T-cell (primary cell): ENCODE results near the gene NRXN2. TPM values are rescaled to one million over a fixed set of nuclear protein-coding genes. Genes with fewer than 3 reads are reported as not detected.

Experiments
- ATAC-seq, 4 experiments: fragments of 200-7000 bp in 3 of 4; fragments of 150-1000 bp in 1 of 4; cut with Tn5 transposase; replicated peaks in 1 of 4; 1 replicate in 3 of 4; 2 replicates in 1 of 4; pipeline ENCODE4 v1.10.0; 2021; ENCODE audit warnings: moderate library complexity in 3 of 4, mild to moderate bottlenecking in 2 of 4, moderate number of reproducible peaks in 1 of 4
- CTCF ChIA-PET, 2 donors: fragments of 300-600 bp; sonication (Branson Sonifier 250); formaldehyde crosslinking; loops; one replicate each; lab custom pipeline; 2022; ENCODE audit warnings: antibody characterized with exemption in 2 of 2; lab: Charles Lee
- POLR2A ChIA-PET, 2 donors: fragments of 300-600 bp; sonication (Branson Sonifier 250); formaldehyde crosslinking; loops; one replicate each; lab custom pipeline; 2022; ENCODE audit warnings: antibody characterized with exemption in 2 of 2; lab: Charles Lee
- DNase-seq, 35 experiments: peaks; one replicate each; pipeline versions ENCODE4 v3.0.0 to v3.0.0-alpha.2; 2013 to 2023
- H3K27ac ChIP-seq: one replicate; pipeline ENCODE4 v1.5.1; 2013; ENCODE audit warnings: low read length
- H3K27me3 ChIP-seq, 2 experiments: replicated peaks in 1 of 2; 1 replicate in 1 of 2; 2 replicates in 1 of 2; pipeline versions ENCODE4 v1.6.1 to v1.7.0; 2013; ENCODE audit warnings: low read length in 1 of 2, mixed read lengths in 1 of 2; ENCODE audit not compliant: control insufficient read depth in 2 of 2, insufficient read depth in 2 of 2; ENCODE audit errors: extremely low read depth in 1 of 2
- H3K36me3 ChIP-seq, 2 donors: 1 replicate in 1 of 2; 2 replicates in 1 of 2; pipeline versions ENCODE4 v1.6.1 to v1.7.0; 2013; ENCODE audit warnings: low read length in 1 of 2; ENCODE audit not compliant: control insufficient read depth in 2 of 2, insufficient read depth in 1 of 2; ENCODE audit errors: extremely low read depth in 1 of 2
- H3K4me1 ChIP-seq, 2 experiments: 1 replicate in 1 of 2; 2 replicates in 1 of 2; pipeline versions ENCODE4 v1.6.1 to v1.7.0; 2013; ENCODE audit warnings: low read length in 2 of 2, mixed read lengths in 1 of 2; ENCODE audit not compliant: insufficient read depth in 2 of 2, control insufficient read depth in 1 of 2; ENCODE audit errors: extremely low read depth in 1 of 2
- H3K4me3 ChIP-seq, 2 donors: 1 replicate in 1 of 2; 2 replicates in 1 of 2; pipeline versions ENCODE4 v1.5.1 to v1.7.0; 2013; ENCODE audit warnings: mild to moderate bottlenecking in 2 of 2, low read length in 1 of 2, moderate library complexity in 1 of 2; ENCODE audit not compliant: control insufficient read depth in 1 of 2; ENCODE audit errors: extremely low read depth in 1 of 2
- H3K9me3 ChIP-seq: 2 replicates; pipeline ENCODE4 v1.7.0; 2013
- H3K27ac Mint-ChIP-seq, 2 donors: one replicate each; pipeline ENCODE4 v1.8.0; 2020 to 2021; ENCODE audit warnings: mild to moderate bottlenecking in 2 of 2, mixed read lengths in 2 of 2
- H3K27me3 Mint-ChIP-seq, 2 donors: one replicate each; pipeline ENCODE4 v1.8.0; 2021 to 2022; ENCODE audit warnings: mixed read lengths in 2 of 2
- H3K36me3 Mint-ChIP-seq: one replicate; pipeline ENCODE4 v1.8.0; 2021; ENCODE audit warnings: mixed read lengths
- H3K4me1 Mint-ChIP-seq, 3 donors: one replicate each; pipeline ENCODE4 v1.8.0; 2020 to 2022; ENCODE audit warnings: mixed read lengths in 3 of 3, mild to moderate bottlenecking in 1 of 3
- H3K4me3 Mint-ChIP-seq, 3 donors: one replicate each; pipeline ENCODE4 v1.8.0; 2020 to 2022; ENCODE audit warnings: mild to moderate bottlenecking in 3 of 3, mixed read lengths in 3 of 3, moderate library complexity in 3 of 3
- H3K9me3 Mint-ChIP-seq, 3 donors: one replicate each; pipeline ENCODE4 v1.8.0; 2020 to 2022; ENCODE audit warnings: mixed read lengths in 3 of 3
- WGBS: methylation state at CpG from one replicate; pipeline ENCODE4 v1.1.5; 2013; ENCODE audit warnings: missing lambda C conversion rate; ENCODE audit not compliant: insufficient coverage; 5-methylcytosine and 5-hydroxymethylcytosine counted together
- total RNA-seq, 35 experiments: library from RNA in 6 of 35; stranded (reverse) in 6 of 35; fragments of 120-200 nt in 1 of 35; gene quantifications; one replicate each; pipeline versions ENCODE4 v1.2.1 to v1.2.4 and lab custom pipeline; 2013 to 2026

NRXN2 gene
- total RNA-seq, 5 donors from 2014 or later (not counting 1 experiment from before 2014, with no cell fraction given), result 0.43 to 0.70 (median 0.47) TPM; not detected in 2

GRCh38 chr11:64768300-64768694, 45.3 kb upstream of the NRXN2 start:
- H3K27ac Mint-ChIP-seq, result peak overlapping the region; percentile 93 to 94
- Histone ChIP-seq H3K27me3 (no peaks in the 10 kb centered on the region), H3K27ac (peak overlapping the region; percentile 60), H3K4me3 (no peak overlapping the region), H3K36me3 (peaks cover 8 to 87% of the 10 kb centered on the region in 2 donors), H3K4me1 (peaks cover 57 to 87% of the 10 kb centered on the region in 2 experiments), H3K9me3 (no peaks in the 10 kb centered on the region)
- DNase-seq (no peak), ATAC-seq (no peak)
- peaks cover 81% of the 10 kb centered on the region for H3K36me3 Mint-ChIP-seq
- H3K9me3 Mint-ChIP-seq, result no peaks in the 10 kb centered on the region
- H3K4me3 Mint-ChIP-seq, result peak overlapping the region in 1 of 3 donors; percentile 86
- POLR2A ChIA-PET, result interaction anchor here (0.6 to 0.9 kb wide), 5 partner anchors 8 to 1851 kb away, joined by 3 to 6 read pairs (median 3); partner anchors contain the start of gene SF1 (in 1 of the 2)
- CTCF ChIA-PET, result interaction anchor here in 1 of 2 donors (1.3 kb wide), 1 partner anchor 10 kb away, joined by 4 read pairs; the partner anchor contains the start of gene SF1
- 80% methylated on average over 2 of the region's 6 CpGs for WGBS
- peaks cover 90 to 95% (median 93%) of the 10 kb centered on the region in 3 donors for H3K4me1 Mint-ChIP-seq
- no peaks in the 10 kb centered on the region for H3K27me3 Mint-ChIP-seq

- peak overlapping the region; percentile 47 to 86 (median 47) for H3K4me3 Mint-ChIP-seq
- Histone ChIP-seq H3K9me3 (no peaks in the 10 kb centered on the region), H3K36me3 (peaks cover 8 to 84% of the 10 kb centered on the region in 2 donors), H3K4me3 (peak overlapping the region in 1 of 2 donors; percentile 3), H3K27ac (peak overlapping the region; percentile 60), H3K27me3 (no peaks in the 10 kb centered on the region), H3K4me1 (peaks cover 57 to 87% of the 10 kb centered on the region in 2 experiments)
- H3K36me3 Mint-ChIP-seq, result peaks cover 81% of the 10 kb centered on the region
- peaks cover 90 to 95% (median 93%) of the 10 kb centered on the region in 3 donors for H3K4me1 Mint-ChIP-seq
- DNase-seq, result peak; percentile 57 to 89 (median 79)
- ChIA-PET CTCF (interaction anchor here in 1 of 2 donors (1.3 kb wide), 1 partner anchor 11 kb away, joined by 4 read pairs; the partner anchor contains the start of gene SF1), POLR2A (interaction anchor here (0.6 to 0.9 kb wide), 5 partner anchors 9 to 1852 kb away, joined by 3 to 6 read pairs (median 3); partner anchors contain the start of gene SF1 (in 1 of the 2))
- ATAC-seq, result peak; percentile 22 to 25 (median 24)
- H3K9me3 Mint-ChIP-seq, result no peaks in the 10 kb centered on the region
- WGBS, result 9% methylated on average over 9 of the region's 19 CpGs
- no peaks in the 10 kb centered on the region for H3K27me3 Mint-ChIP-seq
- H3K27ac Mint-ChIP-seq, result peak overlapping the region; percentile 93 to 94
These were observed 44.6 kb upstream of the NRXN2 start for GRCh38 chr11:64767344-64768299.

- Mint-ChIP-seq H3K4me1 (peaks cover 90 to 95% (median 93%) of the 10 kb centered on the region in 3 donors), H3K27ac (peak overlapping the region; percentile 93 to 94), H3K36me3 (peaks cover 80% of the 10 kb centered on the region), H3K4me3 (peak overlapping the region in 1 of 3 donors; percentile 86), H3K9me3 (no peaks in the 10 kb centered on the region), H3K27me3 (no peaks in the 10 kb centered on the region)
- DNase-seq (no peak), ATAC-seq (no peak)
- H3K36me3 ChIP-seq, result peaks cover 8 to 83% of the 10 kb centered on the region in 2 donors
- ChIA-PET POLR2A (no interaction called here), CTCF (no interaction called here)
- H3K4me1 ChIP-seq, result peaks cover 56 to 91% of the 10 kb centered on the region in 2 experiments
- WGBS, result 93% methylated on average over 4 of the region's 11 CpGs
- H3K4me3 ChIP-seq, result no peak overlapping the region
- no peaks in the 10 kb centered on the region for H3K9me3 ChIP-seq
- peak overlapping the region; percentile 60 for H3K27ac ChIP-seq
- H3K27me3 ChIP-seq, result no peaks in the 10 kb centered on the region
These were observed 43.9 kb upstream of the NRXN2 start for GRCh38 chr11:64766881-64767280.

- Mint-ChIP-seq H3K4me3 (peak overlapping the region in 2 of 3 donors; percentile 37 to 86), H3K27me3 (no peaks in the 10 kb centered on the region), H3K9me3 (no peaks in the 10 kb centered on the region), H3K36me3 (peaks cover 72% of the 10 kb centered on the region), H3K4me1 (peaks cover 90 to 95% (median 92%) of the 10 kb centered on the region in 3 donors), H3K27ac (peak overlapping the region; percentile 88 to 97)
- 82% methylated on average over 11 of the region's 42 CpGs for WGBS
- Histone ChIP-seq H3K9me3 (no peaks in the 10 kb centered on the region), H3K4me1 (peaks cover 58 to 96% of the 10 kb centered on the region in 2 experiments), H3K36me3 (peaks cover 11 to 79% of the 10 kb centered on the region in 2 donors), H3K27me3 (no peaks in the 10 kb centered on the region), H3K4me3 (no peak overlapping the region), H3K27ac (no peak overlapping the region)
- no peak for DNase-seq
- POLR2A ChIA-PET, result interaction anchor here in 1 of 2 donors (0.6 to 1.5 kb wide), 2 partner anchors 9 to 19 kb away, joined by 4 to 12 read pairs; no protein-coding TSS in a partner anchor
- CTCF ChIA-PET, result interaction anchor here in 1 of 2 donors (0.9 kb wide), 1 partner anchor 10 kb away, joined by 4 read pairs; no protein-coding TSS in a partner anchor
- ATAC-seq, result no peak
These were observed 43.1 kb upstream of the NRXN2 start for GRCh38 chr11:64765851-64766665.

GRCh38 chr11:64765291-64765850, 42.4 kb upstream of the NRXN2 start:
- Mint-ChIP-seq H3K9me3 (no peaks in the 10 kb centered on the region), H3K36me3 (peaks cover 65% of the 10 kb centered on the region), H3K4me3 (peak overlapping the region; percentile 70 to 86 (median 76)), H3K27ac (peak overlapping the region; percentile 88 to 97), H3K27me3 (no peaks in the 10 kb centered on the region), H3K4me1 (peaks cover 90 to 95% (median 92%) of the 10 kb centered on the region in 3 donors)
- H3K4me3 ChIP-seq, result no peak overlapping the region
- no peak for DNase-seq
- POLR2A ChIA-PET, result interaction anchor here (1.5 to 2.2 kb wide), 2 partner anchors 13 to 18 kb away, joined by 12 to 17 read pairs; partner anchors contain the start of gene SF1 (in 1 of the 2)
- peak overlapping the region; percentile 74 for H3K27ac ChIP-seq
- WGBS, result 93% methylated on average over 8 of the region's 30 CpGs
- H3K9me3 ChIP-seq, result no peaks in the 10 kb centered on the region
- H3K27me3 ChIP-seq, result no peaks in the 10 kb centered on the region
- peaks cover 64 to 98% of the 10 kb centered on the region in 2 experiments for H3K4me1 ChIP-seq
- CTCF ChIA-PET, result interaction anchor here in 1 of 2 donors (1.6 kb wide), 1 partner anchor 13 kb away, joined by 8 read pairs; the partner anchor contains the start of gene SF1
- no peak for ATAC-seq
- H3K36me3 ChIP-seq, result peaks cover 11 to 75% of the 10 kb centered on the region in 2 donors
